DND-41 (cell line): ENCODE measurements around the gene PACS1.

ENCODE experiments used
- ATAC-seq: fragments of 200-7000 bp; cut with Tn5 transposase; 3 replicates; pipeline ENCODE4 v1.9.1; 2021; ENCODE audit warnings: low read depth; ENCODE audit not compliant: insufficient read depth
- DNase-seq: peaks from one replicate; pipeline ENCODE4 v3.0.0-alpha.2; 2020
- H2AFZ ChIP-seq: 2 replicates; pipeline ENCODE4 v1.6.0; 2012; ENCODE audit warnings: low read depth, low read length
- H3K27ac ChIP-seq: 2 replicates; pipeline ENCODE4 v1.5.1; 2012; ENCODE audit warnings: low read length, inconsistent platforms
- H3K27me3 ChIP-seq: fragments of 200-600 bp; sonication (generic); 2 replicates; pipeline ENCODE4 v1.6.0; 2012; ENCODE audit warnings: low read length, mild to moderate bottlenecking, inconsistent platforms; ENCODE audit not compliant: insufficient read depth, poor library complexity
- H3K36me3 ChIP-seq: 2 replicates; pipeline ENCODE4 v1.5.1; 2012; ENCODE audit warnings: low read length, inconsistent platforms; ENCODE audit not compliant: insufficient read depth
- H3K4me1 ChIP-seq: 2 replicates; pipeline ENCODE4 v1.5.1; 2012; ENCODE audit warnings: mild to moderate bottlenecking, low read length; ENCODE audit not compliant: insufficient read depth
- H3K4me2 ChIP-seq: 2 replicates; pipeline ENCODE4 v1.6.0; 2012; ENCODE audit warnings: mild to moderate bottlenecking, moderate library complexity, low read length, inconsistent platforms; ENCODE audit not compliant: insufficient read depth
- H3K4me3 ChIP-seq, 2 experiments: fragments of 200-600 bp in 1 of 2; shearing (Covaris generic) in 1 of 2; 2 replicates each; pipeline ENCODE4 v1.5.1; 2012 to 2016; ENCODE audit warnings: inconsistent platforms in 2 of 2, low read length in 2 of 2, mild to moderate bottlenecking in 2 of 2, low read depth in 1 of 2, moderate library complexity in 1 of 2
- H3K79me2 ChIP-seq: 2 replicates; pipeline ENCODE4 v1.6.0; 2012; ENCODE audit warnings: low read length, inconsistent platforms; ENCODE audit not compliant: insufficient read depth
- H3K9ac ChIP-seq: 2 replicates; pipeline ENCODE4 v1.6.0; 2012; ENCODE audit warnings: low read depth, mild to moderate bottlenecking, inconsistent platforms, low read length, moderate library complexity
- H3K9me3 ChIP-seq: 2 replicates; pipeline ENCODE4 v1.5.1; 2012; ENCODE audit warnings: low read length, moderate library complexity, mild to moderate bottlenecking, inconsistent platforms; ENCODE audit not compliant: insufficient read depth, severe bottlenecking
- H4K20me1 ChIP-seq: 2 replicates; pipeline ENCODE4 v1.6.0; 2012; ENCODE audit warnings: low read length; ENCODE audit not compliant: insufficient read depth
- CTCF ChIP-seq: IDR thresholded peaks from 2 replicates; pipeline ENCODE4 v1.5.1; 2012; ENCODE audit warnings: borderline replicate concordance, low read length, moderate library complexity, mild to moderate bottlenecking; ENCODE audit not compliant: poor library complexity, severe bottlenecking; ENCODE audit errors: extremely low read depth
- EZH2 ChIP-seq: IDR thresholded peaks from 3 replicates; pipeline ENCODE4 v1.6.1; 2012; ENCODE audit warnings: borderline replicate concordance, low read depth, mild to moderate bottlenecking, moderate library complexity, low read length, inconsistent platforms; ENCODE audit not compliant: severe bottlenecking

The PACS1 gene

DNA sequence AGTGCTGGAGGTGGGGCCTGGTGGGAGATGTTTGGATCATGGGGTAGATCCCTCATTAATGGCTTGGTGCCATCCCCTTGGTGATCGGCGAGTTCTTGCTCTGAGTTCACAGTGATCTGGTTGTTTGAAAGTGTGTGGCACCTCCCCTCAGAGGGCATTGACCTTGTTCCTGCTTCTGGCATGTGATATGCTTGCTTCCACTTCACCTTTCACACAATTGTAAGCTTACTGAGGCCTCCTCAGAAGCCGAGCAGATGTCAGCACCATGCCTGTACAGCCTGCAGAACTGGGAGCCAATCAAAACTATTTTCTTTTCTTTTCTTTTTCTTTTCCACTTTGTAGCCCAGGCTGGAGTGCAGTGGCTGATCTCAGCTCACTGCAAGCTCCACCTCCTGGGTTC, 32.7 kb upstream of the PACS1 start:
- H3K4me2 ChIP-seq: no peak overlapping the region
- H2AFZ ChIP-seq: no peak overlapping the region
- no peaks in the 10 kb centered on the region for H4K20me1 ChIP-seq
- no peak overlapping the region for H3K9ac ChIP-seq
- H3K27ac ChIP-seq: no peak overlapping the region
- H3K4me1 ChIP-seq: no peaks in the 10 kb centered on the region
- DNase-seq (no peak), ATAC-seq (no peak)
- TF ChIP-seq EZH2 (no peak), CTCF (no peak)
- no peaks in the 10 kb centered on the region for H3K27me3 ChIP-seq
- no peaks in the 10 kb centered on the region for H3K36me3 ChIP-seq
- no peaks in the 10 kb centered on the region for H3K79me2 ChIP-seq
- no peak overlapping the region for H3K4me3 ChIP-seq
- no peaks in the 10 kb centered on the region for H3K9me3 ChIP-seq

- Histone ChIP-seq H3K9ac (no peak overlapping the region), H3K4me3 (no peak overlapping the region), H3K79me2 (no peaks in the 10 kb centered on the region), H2AFZ (no peak overlapping the region), H3K4me1 (peaks cover 2% of the 10 kb centered on the region), H3K4me2 (no peak overlapping the region), H3K27ac (no peak overlapping the region), H3K36me3 (no peaks in the 10 kb centered on the region), H3K27me3 (no peaks in the 10 kb centered on the region), H4K20me1 (no peaks in the 10 kb centered on the region), H3K9me3 (no peaks in the 10 kb centered on the region)
- ATAC-seq: no peak
- TF ChIP-seq CTCF (no peak), EZH2 (no peak)
- no peak for DNase-seq
Observed at GRCh38 chr11:66039765-66040164, 30.3 kb upstream of the PACS1 start.

DNA sequence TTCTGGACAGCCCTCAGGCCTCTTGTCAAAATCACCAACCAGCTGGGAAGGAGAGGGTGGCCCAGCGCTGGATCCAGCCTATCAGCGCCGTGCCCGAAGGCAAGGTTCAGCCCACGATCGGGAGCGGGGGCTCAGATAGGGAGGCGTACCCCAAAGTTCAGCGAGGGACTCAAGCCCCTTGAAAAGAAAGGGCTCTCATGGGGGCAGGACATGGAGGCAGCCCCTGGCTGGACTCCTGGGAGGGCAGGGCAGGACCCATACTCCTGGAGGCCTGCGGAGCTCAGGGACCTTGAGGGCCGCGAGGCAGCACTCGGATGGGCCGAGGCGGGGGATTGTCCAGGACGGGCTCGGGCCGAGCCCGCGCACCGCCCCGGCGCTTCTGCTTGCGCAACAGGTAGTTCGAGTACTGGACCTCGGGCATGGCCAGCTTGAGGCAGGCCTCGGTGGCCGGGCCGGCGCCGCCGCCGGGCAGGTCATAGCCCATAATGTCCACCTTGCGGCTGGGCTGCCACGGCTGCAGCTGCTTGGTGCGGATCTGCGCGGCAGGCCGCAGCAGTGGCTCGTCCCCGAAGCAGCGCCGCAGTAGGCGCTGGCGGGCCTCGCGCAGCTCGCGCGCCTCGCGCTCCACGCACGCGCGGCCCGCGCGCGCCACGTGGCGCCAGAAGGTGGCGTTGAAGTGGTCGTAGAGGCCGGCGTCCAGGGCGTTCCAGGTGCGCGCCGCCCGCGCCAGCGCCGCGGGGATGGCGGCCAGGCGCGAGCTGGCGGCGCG, 27.7 kb upstream of the PACS1 start:
- no peak overlapping the region for H3K4me3 ChIP-seq
- H3K9me3 ChIP-seq: no peaks in the 10 kb centered on the region
- ATAC-seq (no peak), DNase-seq (no peak)
- no peak overlapping the region for H3K27ac ChIP-seq
- no peaks in the 10 kb centered on the region for H3K36me3 ChIP-seq
- H2AFZ ChIP-seq: no peak overlapping the region
- no peaks in the 10 kb centered on the region for H3K79me2 ChIP-seq
- H3K4me1 ChIP-seq: peaks cover 13% of the 10 kb centered on the region
- no peaks in the 10 kb centered on the region for H4K20me1 ChIP-seq
- no peaks in the 10 kb centered on the region for H3K27me3 ChIP-seq
- no peak overlapping the region for H3K4me2 ChIP-seq
- H3K9ac ChIP-seq: no peak overlapping the region
- TF ChIP-seq EZH2 (no peak), CTCF (no peak)
